Adipose tissue (tissue), 3 donors: ENCODE data around the gene LRCOL1. TPM values are rescaled to one million over a fixed set of nuclear protein-coding genes. Genes with fewer than 3 reads are reported as not detected.

ENCODE experiments used
- H3K27ac ChIP-seq: one replicate; pipeline ENCODE4 v1.5.1; 2013; ENCODE audit warnings: low read depth, low read length
- WGBS, 3 donors: extraction: QIAGEN DNeasy Blood & Tissue Kit; methylation state at CpG; one replicate each; pipeline ENCODE4 v1.1.7; 2013; 5-methylcytosine and 5-hydroxymethylcytosine counted together
- polyA plus RNA-seq, 3 donors: library from polyadenylated mRNA; stranded (reverse); fragments of 200-250 nt; gene quantifications; one replicate each; pipeline ENCODE4 v1.2.3, GENCODE V29; 2013
- donor health status: healthy with polysubstance abuse.
- donor health status: Bipolar disorder and iron deficiency.
- donor health status: healthy.

LRCOL1 gene
- under 1 TPM in 2 of 3 donors, not detected in 1; 0.14 to 0.18 TPM for polyA plus RNA-seq

DNA sequence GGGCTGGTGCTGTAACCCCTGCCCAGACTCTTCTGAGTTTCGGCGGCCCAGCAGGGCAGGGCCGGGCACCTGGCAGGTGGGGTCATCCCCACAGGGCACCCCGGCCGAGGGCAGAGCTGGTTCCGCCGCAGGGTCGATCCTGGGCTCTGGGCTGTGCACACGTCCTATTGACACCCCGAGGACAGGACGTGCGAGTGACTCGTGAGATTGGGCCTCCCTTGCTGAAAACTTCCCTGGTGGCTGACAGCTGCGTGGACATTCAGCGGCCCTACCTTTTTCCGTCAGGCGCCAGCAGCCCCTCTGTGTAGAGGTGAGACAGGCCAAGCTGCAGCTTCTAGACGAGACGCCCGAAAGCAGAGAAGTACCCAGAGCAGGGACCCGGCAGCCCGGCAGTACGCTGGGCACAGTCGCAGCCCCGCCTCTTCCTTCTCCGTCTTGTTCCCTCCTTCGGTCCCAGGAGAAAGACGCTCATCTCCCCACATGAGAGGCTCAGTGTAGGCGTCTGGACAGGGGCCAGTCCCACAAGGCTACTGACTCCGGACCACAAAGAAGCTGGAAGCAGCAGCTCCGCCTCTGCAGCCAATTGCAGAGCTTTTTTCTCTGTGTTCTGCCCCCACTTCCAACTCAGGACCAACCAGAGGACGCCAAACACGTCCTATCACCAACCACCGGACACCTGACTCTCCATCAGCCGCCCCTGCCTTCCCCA is at the start of gene LRCOL1:
TSS of gene LRCOL1 (minus strand) at position 532 of the 709 bp plus-strand sequence. CDS start 4,331 bp downstream, outside the sequence.
- H3K27ac ChIP-seq = no peak within 1 kb of the TSS

DNA sequence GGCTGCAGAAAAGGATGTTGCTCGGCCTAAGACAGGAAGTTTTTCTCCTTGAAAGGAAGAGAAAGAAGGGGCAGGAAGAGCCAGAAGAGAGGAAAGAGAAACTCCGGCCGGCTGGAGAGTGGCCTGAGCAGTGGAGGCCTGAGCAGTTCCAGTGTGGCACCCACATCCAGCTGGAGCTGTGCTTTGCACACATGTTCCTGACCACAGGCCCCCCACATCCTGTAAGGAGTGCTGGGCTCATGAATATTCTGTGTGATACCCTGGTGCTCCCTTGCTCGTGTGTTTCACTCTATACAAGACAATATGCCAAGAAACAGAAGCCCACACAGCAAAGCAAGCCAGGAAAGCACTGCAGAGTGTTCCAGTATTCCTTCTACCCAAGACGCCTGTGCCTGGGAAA is 49.7 kb upstream of the LRCOL1 start:
- no peak overlapping the region for H3K27ac ChIP-seq
- 52 to 80% (median 61%) methylated on average over 5 of the region's 5 CpGs for WGBS, 3 donors

More for the DNA sequence above, at the start of gene LRCOL1:
- WGBS, 3 donors = 24 to 41% (median 27%) methylated on average over 34 to 35 of the region's 35 CpGs

DNA sequence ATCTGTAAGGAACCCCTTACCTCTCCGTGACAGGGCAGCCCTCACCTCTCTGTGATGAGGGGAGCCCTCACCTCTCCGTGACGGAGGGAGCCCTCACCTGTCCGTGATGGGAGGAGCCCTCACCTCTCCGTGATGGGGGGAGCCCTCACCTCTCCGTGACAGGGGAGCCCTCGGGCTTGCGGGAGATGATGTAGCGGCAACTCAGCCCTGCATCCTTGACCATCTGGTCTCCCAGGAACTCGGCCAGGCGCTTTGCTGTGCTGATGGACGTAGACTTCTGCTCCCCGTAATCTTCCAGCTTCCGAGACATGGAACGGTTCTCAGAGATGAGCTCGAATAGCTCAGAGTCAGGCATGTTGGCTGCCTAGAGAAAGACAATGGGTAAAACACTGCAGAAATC is 48.8 kb upstream of the LRCOL1 start:
- 91 to 96% (median 93%) methylated on average over 16 of the region's 16 CpGs for WGBS, 3 donors

DNA sequence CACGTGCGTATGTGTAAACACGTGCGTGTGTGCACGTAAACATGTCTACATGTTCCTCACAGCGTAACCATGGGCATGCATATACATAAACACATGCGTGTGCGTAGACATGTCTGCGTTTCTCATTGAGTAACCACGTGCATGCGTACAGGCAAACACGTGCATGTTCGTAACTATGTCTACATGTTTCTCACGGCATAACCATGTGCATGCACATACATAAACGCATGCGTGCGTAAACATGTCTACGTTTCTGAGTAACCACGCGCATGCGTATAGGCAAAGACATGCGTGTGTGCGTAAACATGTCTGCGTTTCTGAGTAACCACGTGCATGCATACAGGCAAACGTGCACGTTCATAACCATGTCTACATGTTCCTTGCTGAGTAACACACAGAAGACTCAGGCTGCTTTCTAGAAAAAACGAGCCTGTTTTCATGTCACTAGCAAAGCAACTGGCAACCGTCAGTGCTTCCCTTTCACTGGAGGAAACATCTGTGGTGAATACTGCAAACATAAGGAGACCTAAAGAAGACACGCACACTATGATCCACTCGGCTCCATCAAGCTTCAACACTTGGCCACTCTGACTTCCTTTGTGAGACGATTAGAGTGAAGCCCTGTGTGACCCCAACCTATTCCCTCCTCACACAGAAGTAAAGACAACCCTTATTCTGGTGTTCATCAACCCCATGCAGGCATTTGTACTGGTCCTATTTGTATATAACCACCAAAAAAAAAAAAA is 47.9 kb upstream of the LRCOL1 start:
- no peak overlapping the region for H3K27ac ChIP-seq
- 81 to 92% (median 82%) methylated on average over 32 of the region's 32 CpGs for WGBS, 3 donors

More for the DNA sequence above, 48.8 kb upstream of the LRCOL1 start:
- no peak overlapping the region for H3K27ac ChIP-seq

DNA sequence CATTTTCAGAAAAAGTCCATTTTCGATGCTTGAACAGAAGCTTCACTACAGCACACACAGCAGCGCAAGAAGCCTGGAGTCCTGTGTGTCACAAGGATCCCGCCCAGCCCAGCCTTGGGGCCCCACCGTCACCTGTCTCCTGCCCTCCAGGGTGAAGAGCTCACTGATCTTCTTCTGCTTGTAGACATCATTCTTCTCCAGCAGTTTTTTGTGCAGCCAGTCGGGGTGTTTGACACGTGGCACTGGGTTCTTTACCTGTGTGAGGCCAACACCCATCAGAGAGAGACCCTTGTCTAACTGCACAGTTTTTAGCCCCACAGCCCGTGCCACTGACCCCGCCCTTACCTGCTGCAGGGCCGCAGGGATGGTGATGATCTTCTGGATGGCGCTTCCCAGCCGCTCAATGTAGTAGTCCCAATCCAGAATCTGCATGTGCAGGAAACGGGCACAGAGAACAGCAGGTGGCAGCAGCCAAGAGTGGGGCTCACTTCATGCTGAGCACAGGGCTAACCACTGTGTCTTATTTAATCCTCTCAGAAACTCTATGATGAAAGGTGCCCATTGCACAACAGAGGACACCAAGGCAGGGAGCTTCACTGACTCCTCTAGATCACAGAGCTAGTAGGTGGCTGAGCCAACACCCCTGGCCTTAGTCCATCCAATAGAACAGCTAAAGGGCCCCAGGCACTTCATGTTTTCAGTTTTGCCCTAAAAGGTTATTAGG is 46.8 kb upstream of the LRCOL1 start:
- WGBS, 3 donors = 90 to 93% (median 93%) methylated on average over 12 of the region's 12 CpGs
- no peak overlapping the region for H3K27ac ChIP-seq

DNA sequence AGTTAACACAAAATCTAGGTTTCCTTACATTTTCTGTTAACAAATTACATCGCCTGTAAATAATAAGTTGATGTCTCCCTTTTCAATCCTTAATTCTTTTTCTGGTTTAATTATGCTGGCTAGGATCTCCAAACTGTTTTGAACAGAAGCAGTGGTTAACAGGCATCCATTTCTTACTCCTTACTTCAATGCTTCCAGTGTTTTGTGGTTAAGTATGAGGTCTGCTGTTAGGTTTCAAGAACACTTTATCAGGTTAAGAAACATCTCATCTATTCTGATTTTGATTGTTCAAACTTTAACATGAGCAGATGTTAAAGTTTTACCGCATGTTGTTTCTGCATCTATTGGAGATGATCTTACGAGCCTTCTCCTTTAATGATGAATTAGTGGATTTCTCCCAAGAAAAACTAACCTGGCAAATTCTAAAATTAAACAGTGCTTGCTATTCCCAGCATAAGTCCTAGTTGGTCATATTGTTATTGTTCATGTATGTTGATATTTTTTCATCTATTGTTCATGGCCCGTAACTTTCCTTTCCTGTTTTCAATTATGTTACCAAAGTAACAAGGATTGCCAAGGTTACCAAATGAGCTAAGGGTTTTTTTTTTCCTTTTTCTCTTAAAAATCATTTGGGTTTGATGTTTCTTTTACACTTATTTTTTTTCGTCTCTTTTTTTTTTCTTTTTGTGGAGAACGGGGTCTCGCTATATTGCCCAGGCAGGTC is 43.3 kb upstream of the LRCOL1 start:
- no peak overlapping the region for H3K27ac ChIP-seq
- 88 to 90% (median 88%) methylated on average over 5 to 7 of the region's 7 CpGs for WGBS, 3 donors

DNA sequence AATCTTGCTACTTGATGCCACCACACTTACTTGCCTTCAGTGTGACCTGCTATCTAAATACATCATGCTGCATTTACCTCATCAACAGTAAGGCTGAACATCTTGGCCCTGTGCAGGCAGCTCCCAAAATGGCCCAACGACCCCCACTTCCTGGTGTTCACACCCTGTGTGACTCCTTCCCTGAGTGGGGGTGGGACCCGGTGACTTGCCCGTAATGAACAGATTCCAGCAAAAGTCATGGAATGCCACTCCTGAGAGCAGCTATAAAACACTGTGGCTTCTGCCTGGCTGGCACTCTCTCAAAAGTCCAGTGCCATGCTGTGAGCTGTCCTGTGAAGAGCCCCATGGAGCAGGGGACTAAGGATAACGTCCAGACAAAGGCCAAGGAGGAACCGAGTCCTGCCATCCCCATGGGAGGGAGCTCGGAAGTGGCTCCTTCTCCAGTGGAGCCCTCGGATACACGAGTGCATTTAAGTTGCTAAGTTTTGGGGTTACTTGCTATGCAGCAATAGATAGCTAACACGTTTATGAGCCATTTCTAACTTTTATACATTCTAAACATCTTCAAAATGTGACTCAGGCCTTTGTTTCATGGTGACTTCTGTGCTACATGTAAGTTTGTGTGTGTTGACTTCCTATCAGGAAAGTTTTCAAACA is 41.2 kb upstream of the LRCOL1 start:
- H3K27ac ChIP-seq = no peak overlapping the region
- 77 to 85% (median 83%) methylated on average over 9 of the region's 9 CpGs for WGBS, 3 donors

DNA sequence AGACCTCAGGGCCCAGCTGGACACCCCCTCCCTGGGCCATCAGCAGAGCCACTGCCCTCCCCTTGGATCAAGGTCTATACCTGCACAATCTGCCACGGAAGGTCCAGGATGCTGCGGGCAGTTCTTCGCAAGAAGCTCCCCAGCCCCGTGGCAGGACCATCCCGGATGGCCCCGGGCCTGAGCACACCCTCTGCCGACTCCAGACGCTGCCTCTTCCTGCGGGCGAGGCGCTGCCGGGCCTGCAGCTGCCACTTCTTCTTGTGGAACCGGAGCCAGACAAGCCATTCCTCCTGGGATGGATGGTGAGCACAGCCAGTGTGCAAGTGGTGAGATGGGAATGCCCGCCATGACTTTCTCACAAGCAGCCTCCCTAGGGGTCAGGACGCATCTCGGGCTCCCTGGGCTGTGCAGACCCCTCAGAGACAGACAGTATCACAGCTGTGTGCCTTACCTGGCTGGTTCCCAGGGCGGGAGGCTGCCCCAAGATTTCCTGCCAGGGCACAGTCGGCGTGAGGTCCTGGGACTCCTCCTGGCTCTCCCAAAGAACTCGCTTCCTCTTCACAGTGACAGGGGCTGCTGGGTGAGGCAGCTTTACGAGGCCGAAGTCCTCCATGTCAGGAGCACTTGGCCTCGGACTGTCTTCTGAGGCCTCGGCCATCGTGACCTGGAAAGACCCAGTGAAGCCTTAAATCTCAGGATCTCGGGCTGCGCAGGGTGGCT is 39.0 kb upstream of the LRCOL1 start:
- WGBS, 3 donors = 95 to 96% (median 96%) methylated on average over 25 to 27 of the region's 27 CpGs
- H3K27ac ChIP-seq = no peak overlapping the region

DNA sequence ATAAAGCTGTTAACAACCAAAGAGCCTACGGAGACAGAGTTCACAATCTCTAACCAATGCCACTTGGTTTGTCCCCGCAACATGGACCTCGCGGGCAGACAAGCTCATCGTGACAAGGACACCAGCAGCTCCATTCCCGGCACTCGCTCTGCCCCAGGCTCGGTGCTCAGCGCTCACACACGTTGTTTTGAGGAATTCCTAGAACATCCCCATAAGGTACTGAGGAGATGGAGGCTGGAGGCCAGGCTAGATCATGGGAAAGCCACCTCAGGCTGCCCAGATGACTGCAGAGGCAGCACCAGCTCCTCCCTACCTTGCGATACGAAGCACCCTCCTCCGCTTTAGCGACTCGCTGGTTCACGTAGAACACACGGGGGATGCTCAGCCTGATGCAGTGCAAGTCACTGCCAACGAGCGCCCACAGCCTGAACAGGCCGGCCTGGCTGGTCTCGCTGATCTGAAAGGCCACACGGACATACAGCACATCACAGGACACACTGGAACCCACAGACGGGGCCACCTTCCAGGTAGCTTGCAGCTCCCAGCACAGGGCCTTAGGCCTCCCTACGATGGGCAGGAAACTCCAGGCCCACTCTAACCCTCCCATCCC is 38.3 kb upstream of the LRCOL1 start:
- 94 to 96% (median 95%) methylated on average over 24 of the region's 24 CpGs for WGBS, 3 donors
- H3K27ac ChIP-seq = no peak overlapping the region

DNA sequence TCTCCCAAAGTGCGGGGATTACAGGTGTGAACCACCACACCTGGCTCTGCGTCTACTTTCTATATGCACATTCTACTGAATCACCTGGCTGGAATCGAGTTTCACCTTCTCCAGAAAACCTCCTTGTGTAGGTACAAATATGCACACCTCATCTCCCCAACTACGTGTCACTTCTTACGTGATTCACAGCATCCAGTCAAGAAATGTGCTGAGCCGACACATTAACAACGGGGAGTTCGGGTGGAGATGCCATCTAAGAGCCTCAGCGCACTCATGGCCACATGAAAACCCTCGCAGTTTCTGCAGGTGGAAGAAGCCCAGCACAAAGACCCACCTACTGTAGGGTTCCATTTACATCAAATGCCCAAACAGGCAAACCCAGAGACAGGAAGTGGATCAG is 37.5 kb upstream of the LRCOL1 start:
- 96 to 97% (median 96%) methylated on average over 10 of the region's 10 CpGs for WGBS, 3 donors
- H3K27ac ChIP-seq = no peak overlapping the region

DNA sequence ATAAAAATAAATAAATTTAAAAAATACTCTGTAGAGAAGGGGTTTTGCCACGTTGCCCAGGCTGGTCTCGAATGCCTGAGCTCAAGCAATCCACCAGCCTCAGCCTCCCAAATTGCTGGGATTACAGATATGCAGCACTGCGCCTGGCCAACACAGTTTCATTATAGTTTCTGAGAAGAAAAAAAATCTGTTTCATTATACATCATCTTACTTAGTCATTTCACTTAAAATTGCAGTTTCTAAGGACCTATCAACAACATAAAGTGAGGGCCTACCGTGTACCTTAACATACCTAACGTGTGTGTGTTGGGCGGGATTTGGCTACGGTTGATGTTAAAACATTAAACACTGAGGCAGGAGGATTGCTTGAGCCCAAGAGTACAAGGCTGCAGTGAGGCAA is 36.5 kb upstream of the LRCOL1 start:
- 92 to 94% (median 94%) methylated on average over 7 of the region's 7 CpGs for WGBS, 3 donors
- no peak overlapping the region for H3K27ac ChIP-seq

DNA sequence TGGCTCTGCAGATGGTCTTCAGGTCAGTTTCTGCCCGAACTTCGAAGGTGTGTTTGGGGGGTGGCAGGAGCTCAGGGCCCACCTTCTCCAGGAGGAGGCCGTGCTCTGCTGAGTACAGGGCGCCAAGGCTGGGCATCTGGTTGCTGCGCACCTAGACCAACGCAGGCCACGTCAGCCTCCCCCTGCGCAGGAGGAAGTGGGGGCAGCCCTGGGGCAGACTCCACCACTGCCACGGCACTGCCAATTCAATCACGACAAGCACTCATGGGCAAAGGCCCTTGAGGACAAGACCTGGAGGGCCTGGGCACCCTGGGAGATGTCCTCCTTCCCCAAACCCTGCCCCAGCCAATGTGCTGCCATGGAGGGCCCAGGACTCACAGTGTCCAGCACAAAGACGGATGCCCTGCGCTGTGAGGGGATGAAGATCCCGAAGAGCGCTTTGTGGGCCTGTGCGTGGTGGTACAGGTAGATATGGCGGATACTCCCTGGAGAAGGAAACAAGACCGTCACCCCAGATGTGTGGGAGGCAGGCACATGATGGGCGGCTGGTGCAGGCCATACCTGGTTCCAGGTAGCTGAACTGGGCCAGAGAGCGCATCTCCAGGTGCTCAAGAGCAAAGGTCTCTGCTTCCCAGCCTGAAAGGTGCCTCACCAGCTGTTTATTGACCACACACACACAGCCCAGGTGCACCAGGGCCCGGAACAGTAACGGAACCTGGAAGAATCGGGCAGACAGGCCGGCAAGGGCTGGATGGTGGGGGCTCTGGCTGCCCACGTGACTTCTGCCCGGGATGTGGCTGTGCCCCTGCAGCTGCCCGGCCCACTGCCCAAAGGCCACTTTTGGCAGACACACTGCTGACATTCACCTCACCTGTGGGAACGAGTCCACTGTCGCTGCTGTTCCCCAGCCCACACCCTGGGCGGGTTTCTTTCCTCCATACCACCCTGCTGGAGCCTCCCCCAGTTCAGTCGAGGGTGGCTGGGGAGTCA is 32.8 kb upstream of the LRCOL1 start:
- 93 to 96% (median 95%) methylated on average over 30 of the region's 30 CpGs for whole genome bisulfite sequencing, 3 donors

DNA sequence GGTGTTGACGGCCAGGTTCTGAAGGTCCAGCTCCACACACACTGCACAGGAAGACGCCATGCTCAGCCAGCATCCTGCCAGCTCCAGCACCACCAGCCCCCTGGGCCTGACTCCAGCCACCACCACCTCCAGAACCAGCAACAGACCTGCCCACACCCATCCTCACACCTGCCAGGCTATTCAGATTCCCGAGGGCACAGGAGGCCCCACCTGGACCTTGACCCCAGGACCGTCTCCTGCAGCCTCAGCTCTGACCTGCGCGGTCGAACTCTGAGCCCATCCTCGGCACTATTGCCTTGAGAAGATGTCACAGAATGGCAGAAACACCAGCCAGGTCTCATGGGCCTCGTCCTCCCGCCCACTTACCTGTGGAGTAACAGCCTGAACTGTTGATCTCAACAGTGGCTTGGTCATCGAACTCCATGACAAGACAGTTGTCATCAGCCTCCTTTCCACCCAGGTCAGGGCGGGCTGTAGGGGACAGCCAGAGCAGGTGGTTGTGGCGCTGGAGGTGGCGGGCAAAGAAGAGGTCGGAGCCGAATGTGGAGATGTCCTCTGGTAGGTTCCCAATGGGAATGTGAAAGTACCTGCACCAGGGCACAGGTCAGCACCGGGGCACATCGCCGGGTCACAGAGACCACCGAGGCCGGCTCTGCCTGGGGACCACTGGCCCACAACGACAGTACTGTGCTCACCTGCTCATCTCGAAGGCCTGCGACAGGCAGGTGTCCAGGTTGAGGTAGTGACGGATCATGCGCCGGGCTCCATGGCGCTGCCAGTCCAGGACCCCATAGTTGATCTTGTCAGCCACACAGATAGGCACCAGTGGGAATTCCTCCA is 31.6 kb upstream of the LRCOL1 start:
- no peak overlapping the region for H3K27ac ChIP-seq
- WGBS, 3 donors = 94 to 97% (median 96%) methylated on average over 28 of the region's 28 CpGs

More for the DNA sequence above, 32.8 kb upstream of the LRCOL1 start:
- H3K27ac ChIP-seq = no peak overlapping the region

DNA sequence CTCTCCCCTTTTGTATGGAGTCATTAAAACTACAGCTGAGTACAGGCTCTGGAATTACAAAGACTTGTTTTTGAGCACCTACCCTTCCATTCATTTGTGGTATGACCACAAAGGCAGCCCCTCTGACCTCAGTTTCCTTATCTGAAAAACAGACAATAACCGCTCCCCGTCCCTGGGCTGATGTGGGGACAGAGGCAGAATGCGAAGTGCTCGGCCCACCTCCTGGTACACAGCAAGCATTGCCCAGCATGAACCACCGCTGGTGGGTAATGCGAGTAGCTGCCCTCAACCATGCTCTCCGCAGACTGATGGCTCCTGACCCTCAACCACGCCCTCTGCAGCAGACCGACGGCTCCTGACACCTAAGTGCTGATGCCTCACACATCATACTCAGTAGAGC is 30.6 kb upstream of the LRCOL1 start:
- 80 to 92% (median 81%) methylated on average over 10 of the region's 10 CpGs for WGBS, 3 donors
- H3K27ac ChIP-seq = no peak overlapping the region

DNA sequence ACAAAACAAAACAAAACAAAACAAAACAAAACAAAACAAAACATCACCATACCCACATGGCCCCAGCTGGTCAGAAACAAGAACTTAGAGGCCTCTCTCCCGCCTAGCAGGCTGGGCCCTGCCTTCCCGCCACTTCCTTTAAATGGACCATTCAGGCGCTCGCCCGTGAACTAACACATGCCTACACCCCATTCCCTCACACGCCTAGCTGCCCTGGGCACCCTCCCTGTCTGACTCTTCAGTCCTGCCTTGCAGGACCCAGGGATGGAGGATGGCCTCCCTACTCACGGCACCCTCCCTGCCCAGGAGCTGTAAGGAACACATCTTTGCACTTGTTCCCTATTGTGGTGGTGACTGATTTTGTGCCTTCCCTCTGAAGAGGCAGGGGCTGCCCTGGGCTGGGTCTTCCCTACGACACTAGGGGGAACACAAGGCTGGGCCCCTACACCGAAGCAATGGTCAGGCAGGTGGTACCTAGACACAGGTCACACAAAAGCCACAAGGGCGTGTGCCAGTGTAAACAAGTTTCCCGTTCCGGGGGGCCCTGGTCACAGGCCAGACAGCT is 29.7 kb upstream of the LRCOL1 start:
- WGBS, 3 donors = 88 to 93% (median 89%) methylated on average over 12 of the region's 12 CpGs
- no peak overlapping the region for H3K27ac ChIP-seq
